ENCODE data around the gene MLXIPL.

DNA sequence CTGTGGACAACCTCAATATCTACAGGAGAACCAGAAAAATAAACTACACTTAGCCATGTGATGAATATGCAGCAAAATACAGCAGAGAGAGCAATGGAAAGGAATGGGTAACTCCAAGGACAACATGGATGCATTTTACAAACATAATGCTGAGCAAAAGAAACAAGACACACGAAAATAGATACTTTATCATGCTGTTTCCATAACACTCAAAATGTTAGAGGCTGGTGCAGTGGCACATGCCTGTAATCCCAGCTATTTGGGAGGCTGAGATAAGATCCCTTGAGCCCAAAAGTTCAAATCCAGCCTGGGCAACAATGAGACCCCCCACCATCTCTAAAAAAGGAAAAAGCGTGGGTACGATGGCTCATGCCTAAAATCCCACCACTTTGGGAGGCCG lies 75.1 kb downstream of the MLXIPL start:
- TF ChIP-seq, protein P1, sequence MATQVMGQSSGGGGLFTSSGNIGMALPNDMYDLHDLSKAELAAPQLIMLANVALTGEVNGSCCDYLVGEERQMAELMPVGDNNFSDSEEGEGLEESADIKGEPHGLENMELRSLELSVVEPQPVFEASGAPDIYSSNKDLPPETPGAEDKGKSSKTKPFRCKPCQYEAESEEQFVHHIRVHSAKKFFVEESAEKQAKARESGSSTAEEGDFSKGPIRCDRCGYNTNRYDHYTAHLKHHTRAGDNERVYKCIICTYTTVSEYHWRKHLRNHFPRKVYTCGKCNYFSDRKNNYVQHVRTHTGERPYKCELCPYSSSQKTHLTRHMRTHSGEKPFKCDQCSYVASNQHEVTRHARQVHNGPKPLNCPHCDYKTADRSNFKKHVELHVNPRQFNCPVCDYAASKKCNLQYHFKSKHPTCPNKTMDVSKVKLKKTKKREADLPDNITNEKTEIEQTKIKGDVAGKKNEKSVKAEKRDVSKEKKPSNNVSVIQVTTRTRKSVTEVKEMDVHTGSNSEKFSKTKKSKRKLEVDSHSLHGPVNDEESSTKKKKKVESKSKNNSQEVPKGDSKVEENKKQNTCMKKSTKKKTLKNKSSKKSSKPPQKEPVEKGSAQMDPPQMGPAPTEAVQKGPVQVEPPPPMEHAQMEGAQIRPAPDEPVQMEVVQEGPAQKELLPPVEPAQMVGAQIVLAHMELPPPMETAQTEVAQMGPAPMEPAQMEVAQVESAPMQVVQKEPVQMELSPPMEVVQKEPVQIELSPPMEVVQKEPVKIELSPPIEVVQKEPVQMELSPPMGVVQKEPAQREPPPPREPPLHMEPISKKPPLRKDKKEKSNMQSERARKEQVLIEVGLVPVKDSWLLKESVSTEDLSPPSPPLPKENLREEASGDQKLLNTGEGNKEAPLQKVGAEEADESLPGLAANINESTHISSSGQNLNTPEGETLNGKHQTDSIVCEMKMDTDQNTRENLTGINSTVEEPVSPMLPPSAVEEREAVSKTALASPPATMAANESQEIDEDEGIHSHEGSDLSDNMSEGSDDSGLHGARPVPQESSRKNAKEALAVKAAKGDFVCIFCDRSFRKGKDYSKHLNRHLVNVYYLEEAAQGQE (IDR thresholded peaks at IDR 0.05), result no peak
- TF ChIP-seq, protein P2, sequence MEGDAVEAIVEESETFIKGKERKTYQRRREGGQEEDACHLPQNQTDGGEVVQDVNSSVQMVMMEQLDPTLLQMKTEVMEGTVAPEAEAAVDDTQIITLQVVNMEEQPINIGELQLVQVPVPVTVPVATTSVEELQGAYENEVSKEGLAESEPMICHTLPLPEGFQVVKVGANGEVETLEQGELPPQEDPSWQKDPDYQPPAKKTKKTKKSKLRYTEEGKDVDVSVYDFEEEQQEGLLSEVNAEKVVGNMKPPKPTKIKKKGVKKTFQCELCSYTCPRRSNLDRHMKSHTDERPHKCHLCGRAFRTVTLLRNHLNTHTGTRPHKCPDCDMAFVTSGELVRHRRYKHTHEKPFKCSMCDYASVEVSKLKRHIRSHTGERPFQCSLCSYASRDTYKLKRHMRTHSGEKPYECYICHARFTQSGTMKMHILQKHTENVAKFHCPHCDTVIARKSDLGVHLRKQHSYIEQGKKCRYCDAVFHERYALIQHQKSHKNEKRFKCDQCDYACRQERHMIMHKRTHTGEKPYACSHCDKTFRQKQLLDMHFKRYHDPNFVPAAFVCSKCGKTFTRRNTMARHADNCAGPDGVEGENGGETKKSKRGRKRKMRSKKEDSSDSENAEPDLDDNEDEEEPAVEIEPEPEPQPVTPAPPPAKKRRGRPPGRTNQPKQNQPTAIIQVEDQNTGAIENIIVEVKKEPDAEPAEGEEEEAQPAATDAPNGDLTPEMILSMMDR (IDR thresholded peaks at IDR 0.05; ENCODE audit: low read depth, low read length, missing input control), result no peak
- TF ChIP-seq JUND (IDR thresholded peaks at IDR 0.05), result no peak
- TF ChIP-seq RAD21 (IDR thresholded peaks at IDR 0.05), result no peak
- TF ChIP-seq YY1 (IDR thresholded peaks at IDR 0.05), result no peak
- TF ChIP-seq GABPA (IDR thresholded peaks at IDR 0.05 in 1 of 2, conservative IDR thresholded peaks at IDR 0.05 in 1 of 2), result no peak
- TF ChIP-seq, protein P3, sequence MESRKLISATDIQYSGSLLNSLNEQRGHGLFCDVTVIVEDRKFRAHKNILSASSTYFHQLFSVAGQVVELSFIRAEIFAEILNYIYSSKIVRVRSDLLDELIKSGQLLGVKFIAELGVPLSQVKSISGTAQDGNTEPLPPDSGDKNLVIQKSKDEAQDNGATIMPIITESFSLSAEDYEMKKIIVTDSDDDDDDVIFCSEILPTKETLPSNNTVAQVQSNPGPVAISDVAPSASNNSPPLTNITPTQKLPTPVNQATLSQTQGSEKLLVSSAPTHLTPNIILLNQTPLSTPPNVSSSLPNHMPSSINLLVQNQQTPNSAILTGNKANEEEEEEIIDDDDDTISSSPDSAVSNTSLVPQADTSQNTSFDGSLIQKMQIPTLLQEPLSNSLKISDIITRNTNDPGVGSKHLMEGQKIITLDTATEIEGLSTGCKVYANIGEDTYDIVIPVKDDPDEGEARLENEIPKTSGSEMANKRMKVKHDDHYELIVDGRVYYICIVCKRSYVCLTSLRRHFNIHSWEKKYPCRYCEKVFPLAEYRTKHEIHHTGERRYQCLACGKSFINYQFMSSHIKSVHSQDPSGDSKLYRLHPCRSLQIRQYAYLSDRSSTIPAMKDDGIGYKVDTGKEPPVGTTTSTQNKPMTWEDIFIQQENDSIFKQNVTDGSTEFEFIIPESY (IDR thresholded peaks at IDR 0.05), result no peak
- no peak for TF ChIP-seq EGR1 (IDR thresholded peaks at IDR 0.05; ENCODE audit: low read depth in 2 of 2)
- TF ChIP-seq MAX (IDR thresholded peaks at IDR 0.05), result no peak
- no peak for TF ChIP-seq SP1 (IDR thresholded peaks at IDR 0.05)

All from liver (tissue), 3 donors.